ENCODE measurements around the gene TBXA2R. TPM values are rescaled to one million over a fixed set of nuclear protein-coding genes. Genes with fewer than 3 reads are reported as not detected.

TBXA2R gene
- total and polyA plus RNA-seq, 2 of the 8 experiments (the other 6 are each of a cell fraction or from before 2014, with no cell fraction given), result 0.39 to 0.50 TPM

- TF ChIP-seq HDAC2 (IDR thresholded peaks at IDR 0.05; ENCODE audit: borderline replicate concordance in 1 of 2, low read depth in 2 of 2, low read length in 2 of 2) (no peak), TBP (IDR thresholded peaks at IDR 0.05; ENCODE audit: low read depth, low read length) (no peak), CHD7 (IDR thresholded peaks at IDR 0.05; ENCODE audit: insufficient replicate concordance, low read length) (no peak), E2F6 (IDR thresholded peaks at IDR 0.05) (no peak), GTF2F1 (IDR thresholded peaks at IDR 0.05; ENCODE audit: borderline replicate concordance, low read depth, low read length) (no peak), TAF1 (IDR thresholded peaks at IDR 0.05; ENCODE audit: low read depth, low read length) (no peak)
These were observed 26.3 kb upstream of the TBXA2R start (continued) for GRCh38 chr19:3632739-3633558.
